Raji (cell line): ENCODE measurements around the gene MAGI1.

Source experiments
- POLR2A ChIP-seq: IDR thresholded peaks from 2 replicates; pipeline ENCODE4 v1.6.1; 2011; ENCODE audit warnings: low read depth, low read length, control low read depth; ENCODE audit not compliant: insufficient read depth

MAGI1 gene

DNA sequence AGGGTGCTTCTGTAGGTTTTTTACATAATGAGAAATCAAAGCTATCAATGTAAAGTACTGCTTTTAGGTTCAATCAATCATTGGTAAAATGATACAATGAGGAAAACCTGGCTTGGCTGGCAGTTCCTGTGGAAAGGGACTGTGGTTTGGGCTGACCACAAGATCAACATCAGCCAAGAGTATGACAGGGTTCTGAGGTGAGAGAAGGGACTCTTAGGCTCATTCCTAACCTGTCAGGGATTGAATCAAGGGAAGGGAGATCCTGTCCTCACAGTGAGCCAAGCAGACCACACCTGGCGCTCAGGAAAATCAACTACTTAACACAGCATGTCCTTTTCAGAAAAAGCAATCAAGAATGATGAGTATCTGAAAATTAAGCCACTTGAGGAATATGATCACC lies 111.1 kb downstream of the MAGI1 start:
- no peak for TF ChIP-seq POLR2A

- no peak for TF ChIP-seq POLR2A
Measured at GRCh38 chr3:65925254-65925954, 113.3 kb downstream of the MAGI1 start.

DNA sequence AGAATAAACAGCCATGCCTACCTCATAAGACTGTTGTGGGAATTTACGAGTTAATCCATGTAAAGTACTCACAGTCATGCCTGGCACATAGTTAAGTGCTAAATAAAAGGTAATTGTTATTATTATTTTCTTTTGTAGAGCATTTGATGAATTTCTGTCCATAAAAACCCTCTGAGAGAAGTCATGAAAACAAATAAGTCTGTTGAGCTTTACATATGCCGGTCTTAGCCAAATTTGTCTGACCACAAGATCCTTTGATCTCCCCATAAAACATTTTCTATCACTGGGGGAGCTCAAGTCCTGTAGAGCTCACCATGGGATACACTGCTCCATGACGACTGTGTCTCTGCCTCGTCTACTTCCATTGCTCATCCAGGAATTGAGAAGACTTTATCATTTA lies 114.0 kb downstream of the MAGI1 start:
- no peak for TF ChIP-seq POLR2A

- TF ChIP-seq POLR2A, result no peak
Measured at GRCh38 chr3:65922441-65922840, 116.3 kb downstream of the MAGI1 start.

- no peak for TF ChIP-seq POLR2A
Measured at GRCh38 chr3:65919826-65920225, 118.9 kb downstream of the MAGI1 start.

DNA sequence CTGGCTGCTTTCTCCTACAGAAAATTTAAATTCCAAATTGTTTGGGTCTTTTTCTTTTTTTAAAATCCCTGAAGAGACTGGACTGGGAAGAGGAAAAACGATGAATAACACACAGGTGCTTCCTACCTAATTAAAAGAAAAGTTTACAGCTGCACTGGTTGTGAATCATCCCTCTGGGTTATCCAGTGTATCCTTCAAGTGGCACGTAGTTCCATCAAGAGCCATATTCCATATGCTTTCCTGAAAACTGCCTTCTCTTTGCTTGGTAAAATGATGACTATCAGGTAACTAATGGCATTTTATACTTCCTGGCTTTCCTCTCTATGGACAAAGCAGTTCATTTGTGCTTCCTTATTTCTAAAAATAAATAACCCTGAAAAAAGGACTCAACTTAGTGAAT lies 123.2 kb downstream of the MAGI1 start:
- no peak for TF ChIP-seq POLR2A

DNA sequence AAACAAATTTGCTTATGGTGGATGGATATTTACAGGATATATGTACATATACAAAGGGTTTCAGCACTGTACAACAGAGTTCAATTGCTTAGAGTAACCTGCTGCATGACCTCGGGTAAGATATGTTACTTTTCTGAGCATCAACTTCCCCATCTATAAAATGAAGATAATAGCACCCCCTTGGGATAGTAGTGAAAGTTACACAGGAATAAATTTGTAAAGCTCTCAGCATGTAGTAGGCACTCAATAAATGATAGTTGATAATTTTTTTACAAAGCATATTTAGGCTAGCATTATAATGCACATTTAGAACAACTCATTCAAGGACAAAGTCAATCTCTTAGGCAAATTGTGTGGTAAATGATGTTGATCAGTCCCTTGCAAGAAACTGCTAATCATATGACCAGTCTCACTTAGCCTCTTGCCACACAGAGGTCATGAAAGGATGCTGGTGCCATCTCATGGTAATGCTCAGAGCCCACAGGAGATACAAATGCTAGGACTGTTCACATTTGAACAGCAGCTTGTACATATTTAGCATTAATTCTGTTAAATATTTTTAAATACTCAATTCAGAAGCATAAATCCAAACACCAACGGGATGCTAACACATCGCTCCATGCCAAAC lies 123.9 kb downstream of the MAGI1 start:
- no peak for TF ChIP-seq POLR2A

GRCh38 chr3:65914032-65914739 lies 124.5 kb downstream of the MAGI1 start:
- TF ChIP-seq POLR2A, result no peak

DNA sequence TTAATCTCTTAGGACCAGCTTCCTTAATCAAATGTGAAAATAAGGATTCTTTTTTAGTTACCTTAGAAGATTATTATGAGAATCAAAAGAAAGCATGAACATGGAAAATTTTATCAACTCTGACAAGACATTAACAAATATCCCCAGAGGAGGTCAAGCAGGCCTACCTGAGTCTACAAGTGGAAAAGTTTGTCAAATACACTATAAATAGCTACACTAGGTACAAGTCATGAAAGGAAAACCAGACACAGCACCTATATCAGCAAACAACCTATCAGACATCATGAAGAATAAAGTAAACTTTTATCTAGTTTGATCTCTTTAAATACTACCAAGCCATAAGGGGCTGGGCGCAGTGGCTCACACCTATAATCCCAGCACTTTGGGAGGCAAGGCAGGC lies 126.1 kb downstream of the MAGI1 start:
- no peak for TF ChIP-seq POLR2A

DNA sequence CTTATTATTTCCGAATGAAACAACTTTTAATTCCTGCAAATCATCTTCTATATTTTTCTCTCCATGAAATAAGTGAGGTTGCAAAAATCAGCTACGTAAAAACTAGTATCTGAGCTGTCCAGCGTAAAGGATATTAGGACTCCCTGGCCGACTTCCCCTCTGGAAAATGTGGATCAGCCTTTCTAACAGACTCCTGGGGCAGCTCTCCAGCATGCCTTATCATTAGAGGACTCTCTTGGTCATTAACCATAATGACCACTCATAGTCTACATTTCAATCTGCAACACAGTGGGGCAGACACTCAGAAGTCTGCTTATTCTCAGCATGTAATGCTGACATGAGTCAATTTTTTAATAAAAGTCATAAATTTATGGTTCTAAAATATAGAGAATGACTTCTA lies 130.1 kb downstream of the MAGI1 start:
- TF ChIP-seq POLR2A, result no peak

- TF ChIP-seq POLR2A, result no peak
Measured at GRCh38 chr3:65907232-65908130, 131.2 kb downstream of the MAGI1 start.

GRCh38 chr3:65905771-65906170 lies 132.9 kb downstream of the MAGI1 start:
- no peak for TF ChIP-seq POLR2A

- TF ChIP-seq POLR2A, result no peak
Measured at GRCh38 chr3:65904016-65904415, 134.7 kb downstream of the MAGI1 start.

DNA sequence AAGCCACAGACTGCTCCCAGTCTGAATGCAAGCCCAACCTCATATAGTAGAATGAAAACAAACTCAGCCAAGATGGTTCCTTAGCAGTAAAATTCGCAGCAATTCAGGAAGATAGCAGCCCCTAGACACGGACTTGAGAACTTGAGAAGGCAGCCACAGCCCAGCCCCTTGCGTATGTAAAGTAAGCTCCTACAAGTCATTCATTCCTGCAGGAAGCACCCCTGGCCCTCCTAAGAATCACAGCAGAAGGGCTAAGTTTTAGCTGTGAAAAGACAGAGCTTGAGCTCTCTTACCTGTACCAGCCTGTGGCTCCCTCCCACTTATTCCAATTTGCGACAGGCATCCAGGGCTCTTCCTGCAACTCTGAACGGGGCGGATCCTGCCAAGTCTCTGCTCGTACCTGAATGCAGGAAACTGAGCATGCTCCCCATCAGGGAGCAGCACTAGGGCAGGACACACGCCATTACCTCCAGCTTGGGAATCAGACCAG lies 136.4 kb downstream of the MAGI1 start:
- TF ChIP-seq POLR2A, result no peak

GRCh38 chr3:65901226-65901625 lies 137.5 kb downstream of the MAGI1 start:
- no peak for TF ChIP-seq POLR2A

GRCh38 chr3:65899226-65899625 lies 139.5 kb downstream of the MAGI1 start:
- no peak for TF ChIP-seq POLR2A

- no peak for TF ChIP-seq POLR2A
Measured at GRCh38 chr3:65897766-65898165, 141.0 kb downstream of the MAGI1 start.
